PC-3 (cell line): ENCODE measurements around the gene JAZF1.

Source experiments
- CTCF ChIP-seq: fragments of 300-600 bp; sonication (generic); conservative IDR thresholded peaks from 2 replicates; pipeline ENCODE4 v1.5.1; 2017; ENCODE audit warnings: antibody characterized with exemption, low read depth, mild to moderate bottlenecking, low read length
- EZH2 ChIP-seq: fragments of 300-600 bp; sonication (generic); IDR thresholded peaks from one replicate; pipeline ENCODE4 v1.6.1; 2017; ENCODE audit warnings: antibody characterized with exemption, mild to moderate bottlenecking, low read length; ENCODE audit not compliant: unreplicated experiment
- EZH2phosphoT487 ChIP-seq: fragments of 300-600 bp; sonication (generic); IDR thresholded peaks from 2 replicates; pipeline ENCODE4 v1.6.1; 2018; ENCODE audit warnings: mild to moderate bottlenecking, antibody characterized with exemption, low read length, borderline replicate concordance

- no peak for TF ChIP-seq CTCF
- TF ChIP-seq EZH2 = no peak
- no peak for TF ChIP-seq EZH2phosphoT487
Measured at GRCh38 chr7:28176174-28176573, 4.4 kb downstream of the JAZF1 start.
